Neural cell (in vitro differentiated cells): Measurements from ENCODE around the gene TRIOBP. TPM values are rescaled to one million over a fixed set of nuclear protein-coding genes. Genes with fewer than 3 reads are reported as not detected.

ENCODE experiments used
- H2AFZ ChIP-seq: fragments of 200-600, 300-800 bp; sonication (generic), shearing (Covaris generic); 2 replicates; pipeline ENCODE4 v1.6.0; 2014; ENCODE audit warnings: low read depth, mild to moderate bottlenecking, antibody characterized with exemption, low read length, moderate library complexity
- H3F3A ChIP-seq: fragments of 200-600 bp; shearing (Covaris generic); 2 replicates; pipeline ENCODE4 v1.6.1; 2016; ENCODE audit warnings: mild to moderate bottlenecking, moderate library complexity, mixed read lengths, antibody characterized with exemption, low read length; ENCODE audit not compliant: insufficient read depth, poor library complexity, severe bottlenecking
- H3K27ac ChIP-seq: fragments of 200-600, 300-800 bp; sonication (generic), shearing (Covaris generic); 2 replicates; pipeline ENCODE4 v1.5.1; 2014; ENCODE audit warnings: mild to moderate bottlenecking, low read length, moderate library complexity
- H3K27me3 ChIP-seq: fragments of 300-800, 200-600 bp; sonication (generic), shearing (Covaris generic); 2 replicates; pipeline ENCODE4 v1.6.0; 2014; ENCODE audit warnings: mild to moderate bottlenecking, low read depth, low read length, moderate library complexity; ENCODE audit not compliant: insufficient read depth
- H3K36me3 ChIP-seq: fragments of 300-800, 200-600 bp; sonication (generic), shearing (Covaris generic); 2 replicates; pipeline ENCODE4 v1.5.1; 2014; ENCODE audit warnings: mild to moderate bottlenecking, antibody characterized with exemption, low read length, moderate library complexity; ENCODE audit not compliant: insufficient read depth
- H3K4me2 ChIP-seq: fragments of 300-800, 200-600 bp; sonication (generic), shearing (Covaris generic); 2 replicates; pipeline ENCODE4 v1.6.0; 2014; ENCODE audit warnings: mild to moderate bottlenecking, low read length
- H3K4me3 ChIP-seq: fragments of 300-800, 200-600 bp; sonication (generic), shearing (Covaris generic); 2 replicates; pipeline ENCODE4 v1.5.1; 2014; ENCODE audit warnings: mild to moderate bottlenecking, low read length, moderate library complexity
- H3K79me2 ChIP-seq: fragments of 200-600 bp; shearing (Covaris generic); replicated peaks from 2 replicates; pipeline ENCODE4 v1.6.0; 2014; ENCODE audit warnings: mild to moderate bottlenecking, low read length, moderate library complexity; ENCODE audit not compliant: insufficient read depth
- H3K9ac ChIP-seq: fragments of 300-800, 200-600 bp; sonication (generic), shearing (Covaris generic); 2 replicates; pipeline ENCODE4 v1.6.1; 2016; ENCODE audit warnings: mild to moderate bottlenecking, low read length, mixed read lengths
- H3K9me2 ChIP-seq: fragments of 200-600 bp; shearing (Covaris generic); 2 replicates; pipeline ENCODE4 v1.6.1; 2016; ENCODE audit warnings: mild to moderate bottlenecking, low read length, mixed read lengths; ENCODE audit not compliant: insufficient read depth
- H3K9me3 ChIP-seq: fragments of 200-600, 300-800 bp; sonication (generic), shearing (Covaris generic); 2 replicates; pipeline ENCODE4 v1.6.1; 2016; ENCODE audit warnings: mild to moderate bottlenecking, mixed run types, low read length, moderate library complexity, mixed read lengths
- H4K20me1 ChIP-seq: fragments of 200-600 bp; shearing (Covaris generic); 2 replicates; pipeline ENCODE4 v1.6.1; 2016; ENCODE audit warnings: mild to moderate bottlenecking, mixed run types; ENCODE audit not compliant: insufficient read depth
- EP300 ChIP-seq: fragments of 450-650 bp; conservative IDR thresholded peaks from 2 replicates; pipeline ENCODE4 v1.6.1; 2014; ENCODE audit warnings: antibody characterized with exemption, mild to moderate bottlenecking, moderate library complexity; ENCODE audit not compliant: poor library complexity, severe bottlenecking
- EZH2 ChIP-seq: fragments of 200-600, 300-800 bp; shearing (Covaris generic), sonication (generic); IDR thresholded peaks from 2 replicates; pipeline ENCODE4 v1.6.1; 2014; ENCODE audit warnings: antibody characterized with exemption, low read length, borderline replicate concordance, mild to moderate bottlenecking; ENCODE audit not compliant: insufficient read depth, poor library complexity, severe bottlenecking
- MXI1 ChIP-seq: fragments of 450-650 bp; conservative IDR thresholded peaks from 2 replicates; pipeline ENCODE4 v1.6.1; 2014; ENCODE audit warnings: antibody characterized with exemption, mild to moderate bottlenecking; ENCODE audit not compliant: poor library complexity, severe bottlenecking
- POLR2AphosphoS5 ChIP-seq: IDR thresholded peaks from 2 replicates; pipeline ENCODE4 v1.6.1; 2012
- RAD21 ChIP-seq: fragments of 450-650 bp; conservative IDR thresholded peaks from 2 replicates; pipeline ENCODE4 v1.6.1; 2014; ENCODE audit warnings: antibody characterized with exemption, mild to moderate bottlenecking, moderate library complexity
- SMC3 ChIP-seq: fragments of 450-650 bp; conservative IDR thresholded peaks from 2 replicates; pipeline ENCODE4 v1.6.1; 2014; ENCODE audit warnings: antibody characterized with exemption, mild to moderate bottlenecking, moderate library complexity; ENCODE audit not compliant: poor library complexity
- TAF1 ChIP-seq: IDR thresholded peaks from 2 replicates; pipeline ENCODE4 v1.6.1; 2012; ENCODE audit warnings: low read depth
- polyA plus RNA-seq: library from polyadenylated mRNA; depleted of rRNA; stranded (reverse); fragments of >200 nt; gene quantifications from 2 replicates; pipeline ENCODE4 v1.2.3, GENCODE V29; 2014
- TF ChIP-seq, protein P1 (sequence below): IDR thresholded peaks from 2 replicates; pipeline ENCODE4 v1.6.1; 2012; ENCODE audit warnings: borderline replicate concordance
- TF ChIP-seq, protein P2 (sequence below): fragments of 450-650 bp; IDR thresholded peaks from 2 replicates; pipeline ENCODE4 v1.5.1; 2014; ENCODE audit warnings: antibody characterized with exemption, mild to moderate bottlenecking, moderate library complexity; ENCODE audit not compliant: poor library complexity, severe bottlenecking

The TRIOBP gene
- polyA plus RNA-seq, 1 donor from 2014 or later, result 16.2 TPM

DNA sequence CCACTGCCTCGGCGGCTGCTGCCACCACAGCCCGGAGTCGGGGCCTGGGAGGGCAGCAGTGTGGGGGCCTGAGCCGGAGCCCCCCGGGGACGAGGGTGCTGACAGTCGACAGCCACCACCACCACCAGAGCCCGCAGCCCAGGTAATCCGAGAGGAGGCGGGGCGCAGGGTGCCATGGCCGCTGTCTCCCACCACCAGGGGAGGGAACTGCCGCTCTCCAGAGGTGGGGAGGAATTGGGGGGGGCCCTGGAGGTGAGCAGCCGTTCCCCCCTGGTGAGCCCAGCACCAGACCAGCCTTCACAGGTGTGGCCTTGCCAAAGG, 12.6 kb downstream of the TRIOBP start:
- H3K9me3 ChIP-seq, result no peaks in the 10 kb centered on the region
- H3K27me3 ChIP-seq, result no peaks in the 10 kb centered on the region

DNA sequence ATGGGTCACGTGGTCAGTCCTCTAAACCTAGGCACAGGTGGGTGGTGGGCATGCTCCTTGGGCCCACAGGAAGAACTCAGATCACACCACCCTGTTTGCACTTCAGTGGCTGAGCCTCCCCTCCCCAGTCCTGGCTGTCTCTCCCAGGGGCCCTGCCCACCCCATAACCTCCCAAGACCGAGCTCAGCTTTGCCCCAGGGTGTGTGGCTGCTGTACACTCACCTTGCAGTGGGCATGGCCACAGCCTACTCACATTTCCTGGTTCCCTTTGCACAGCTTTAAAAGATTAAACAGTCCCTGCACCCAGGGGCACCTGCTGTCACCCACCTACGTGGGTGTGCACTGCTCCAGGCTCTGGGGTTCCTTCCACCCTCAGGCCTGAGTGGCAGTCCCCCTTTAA, 13.8 kb downstream of the TRIOBP start:
- no peaks in the 10 kb centered on the region for H3K27me3 ChIP-seq
- H4K20me1 ChIP-seq, result no peaks in the 10 kb centered on the region
- H3K9ac ChIP-seq, result no peak overlapping the region
- no peak overlapping the region for H3K27ac ChIP-seq
- H3K79me2 ChIP-seq, result no peaks in the 10 kb centered on the region
- no peak overlapping the region for H3K4me2 ChIP-seq
- no peaks in the 10 kb centered on the region for H3K9me3 ChIP-seq
- H3K9me2 ChIP-seq, result no peaks in the 10 kb centered on the region
- H3K4me3 ChIP-seq, result no peak overlapping the region
- TF ChIP-seq SMC3 (no peak), MXI1 (no peak), TAF1 (no peak), EZH2 (no peak), EP300 (no peak), POLR2AphosphoS5 (no peak), RAD21 (no peak)
- TF ChIP-seq, protein P1, sequence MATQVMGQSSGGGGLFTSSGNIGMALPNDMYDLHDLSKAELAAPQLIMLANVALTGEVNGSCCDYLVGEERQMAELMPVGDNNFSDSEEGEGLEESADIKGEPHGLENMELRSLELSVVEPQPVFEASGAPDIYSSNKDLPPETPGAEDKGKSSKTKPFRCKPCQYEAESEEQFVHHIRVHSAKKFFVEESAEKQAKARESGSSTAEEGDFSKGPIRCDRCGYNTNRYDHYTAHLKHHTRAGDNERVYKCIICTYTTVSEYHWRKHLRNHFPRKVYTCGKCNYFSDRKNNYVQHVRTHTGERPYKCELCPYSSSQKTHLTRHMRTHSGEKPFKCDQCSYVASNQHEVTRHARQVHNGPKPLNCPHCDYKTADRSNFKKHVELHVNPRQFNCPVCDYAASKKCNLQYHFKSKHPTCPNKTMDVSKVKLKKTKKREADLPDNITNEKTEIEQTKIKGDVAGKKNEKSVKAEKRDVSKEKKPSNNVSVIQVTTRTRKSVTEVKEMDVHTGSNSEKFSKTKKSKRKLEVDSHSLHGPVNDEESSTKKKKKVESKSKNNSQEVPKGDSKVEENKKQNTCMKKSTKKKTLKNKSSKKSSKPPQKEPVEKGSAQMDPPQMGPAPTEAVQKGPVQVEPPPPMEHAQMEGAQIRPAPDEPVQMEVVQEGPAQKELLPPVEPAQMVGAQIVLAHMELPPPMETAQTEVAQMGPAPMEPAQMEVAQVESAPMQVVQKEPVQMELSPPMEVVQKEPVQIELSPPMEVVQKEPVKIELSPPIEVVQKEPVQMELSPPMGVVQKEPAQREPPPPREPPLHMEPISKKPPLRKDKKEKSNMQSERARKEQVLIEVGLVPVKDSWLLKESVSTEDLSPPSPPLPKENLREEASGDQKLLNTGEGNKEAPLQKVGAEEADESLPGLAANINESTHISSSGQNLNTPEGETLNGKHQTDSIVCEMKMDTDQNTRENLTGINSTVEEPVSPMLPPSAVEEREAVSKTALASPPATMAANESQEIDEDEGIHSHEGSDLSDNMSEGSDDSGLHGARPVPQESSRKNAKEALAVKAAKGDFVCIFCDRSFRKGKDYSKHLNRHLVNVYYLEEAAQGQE, result no peak
- TF ChIP-seq, protein P2, sequence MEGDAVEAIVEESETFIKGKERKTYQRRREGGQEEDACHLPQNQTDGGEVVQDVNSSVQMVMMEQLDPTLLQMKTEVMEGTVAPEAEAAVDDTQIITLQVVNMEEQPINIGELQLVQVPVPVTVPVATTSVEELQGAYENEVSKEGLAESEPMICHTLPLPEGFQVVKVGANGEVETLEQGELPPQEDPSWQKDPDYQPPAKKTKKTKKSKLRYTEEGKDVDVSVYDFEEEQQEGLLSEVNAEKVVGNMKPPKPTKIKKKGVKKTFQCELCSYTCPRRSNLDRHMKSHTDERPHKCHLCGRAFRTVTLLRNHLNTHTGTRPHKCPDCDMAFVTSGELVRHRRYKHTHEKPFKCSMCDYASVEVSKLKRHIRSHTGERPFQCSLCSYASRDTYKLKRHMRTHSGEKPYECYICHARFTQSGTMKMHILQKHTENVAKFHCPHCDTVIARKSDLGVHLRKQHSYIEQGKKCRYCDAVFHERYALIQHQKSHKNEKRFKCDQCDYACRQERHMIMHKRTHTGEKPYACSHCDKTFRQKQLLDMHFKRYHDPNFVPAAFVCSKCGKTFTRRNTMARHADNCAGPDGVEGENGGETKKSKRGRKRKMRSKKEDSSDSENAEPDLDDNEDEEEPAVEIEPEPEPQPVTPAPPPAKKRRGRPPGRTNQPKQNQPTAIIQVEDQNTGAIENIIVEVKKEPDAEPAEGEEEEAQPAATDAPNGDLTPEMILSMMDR, result no peak
- H3K36me3 ChIP-seq, result no peaks in the 10 kb centered on the region
- no peak overlapping the region for H2AFZ ChIP-seq
- H3F3A ChIP-seq, result no peaks in the 10 kb centered on the region

More for the DNA sequence above, 12.6 kb downstream of the TRIOBP start:
- no peak for TF ChIP-seq MXI1
- no peak for TF ChIP-seq SMC3
- TF ChIP-seq POLR2AphosphoS5, result no peak
- TF ChIP-seq, protein P2, result no peak
- TF ChIP-seq, protein P1, result no peak
- TF ChIP-seq EZH2, result no peak
- Histone ChIP-seq H2AFZ (no peak overlapping the region), H3K4me2 (no peak overlapping the region), H3K9me2 (no peaks in the 10 kb centered on the region), H3K9ac (no peak overlapping the region), H3K79me2 (no peaks in the 10 kb centered on the region), H3K27ac (no peak overlapping the region), H4K20me1 (no peaks in the 10 kb centered on the region), H3F3A (no peaks in the 10 kb centered on the region), H3K4me3 (no peak overlapping the region), H3K36me3 (no peaks in the 10 kb centered on the region)
